HG02798 (cell line): ENCODE results near the gene LRMDA.
"Not testable (repeated sequence)": the region's sequence is repeated elsewhere in the genome, so short reads cannot be mapped to it uniquely, and the experiment has no call there.

ENCODE experiments used
- ATAC-seq: cut with Tn5 transposase; IDR thresholded peaks from one replicate; pipeline ENCODE4 v1.9.1; 2021; ENCODE audit warnings: mild to moderate bottlenecking; ENCODE audit not compliant: unreplicated experiment, poor library complexity

Gene LRMDA

DNA sequence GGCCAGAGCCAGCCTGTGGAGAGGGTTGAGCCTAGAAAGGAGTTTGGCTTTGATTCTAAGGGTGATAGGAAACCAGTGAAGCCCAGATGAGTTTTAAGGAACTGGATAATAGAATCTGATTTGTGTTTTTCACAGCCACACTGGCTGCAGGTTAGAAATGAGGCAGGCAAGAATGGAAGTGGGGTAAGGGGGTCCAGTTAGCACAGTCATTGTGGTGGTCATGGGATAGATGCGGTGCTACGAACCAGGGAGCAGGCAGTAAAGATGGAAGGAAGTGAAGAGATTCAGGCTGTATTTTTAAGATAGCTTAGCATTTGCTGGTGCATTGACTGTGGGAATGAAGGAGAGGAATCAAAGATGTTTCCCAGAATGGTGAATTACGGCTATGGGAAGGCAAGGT lies 322.2 kb downstream of the LRMDA start:
- ATAC-seq, result no peak

DNA sequence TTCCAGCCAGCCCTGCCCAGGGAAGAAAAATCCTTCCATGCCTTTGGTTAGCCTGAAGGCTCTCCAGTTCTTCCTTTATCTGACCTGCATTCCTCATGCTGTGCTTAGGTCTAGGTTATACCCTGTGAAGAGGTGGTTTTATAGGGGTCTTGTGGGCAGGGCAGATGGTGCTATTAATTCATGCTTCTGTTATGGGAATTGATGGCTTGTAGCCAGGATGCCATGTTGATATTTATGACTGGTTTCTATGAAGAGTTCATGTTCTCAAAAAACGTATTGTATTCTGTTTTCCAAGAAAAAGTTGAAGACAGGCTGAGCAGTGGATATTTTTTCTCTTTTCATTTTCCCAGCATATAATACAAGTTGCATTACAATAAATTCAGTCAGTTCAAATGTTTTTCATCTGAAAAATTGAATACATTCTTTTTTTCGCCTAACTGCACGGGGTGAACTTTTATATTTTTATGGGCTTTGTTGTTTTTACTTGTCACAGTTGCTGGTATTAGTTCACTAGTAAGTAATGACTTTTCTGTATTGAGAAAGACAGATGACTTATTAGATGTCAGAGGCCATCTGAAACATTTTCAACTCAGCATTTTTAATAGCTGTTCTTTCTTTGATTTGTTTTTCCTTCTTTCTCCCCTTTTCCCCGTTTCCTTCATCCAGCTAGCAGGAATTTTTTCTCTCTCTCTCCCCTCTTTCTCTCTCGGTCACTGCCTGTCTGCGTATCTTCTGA lies 322.8 kb downstream of the LRMDA start:
- ATAC-seq, result no peak

DNA sequence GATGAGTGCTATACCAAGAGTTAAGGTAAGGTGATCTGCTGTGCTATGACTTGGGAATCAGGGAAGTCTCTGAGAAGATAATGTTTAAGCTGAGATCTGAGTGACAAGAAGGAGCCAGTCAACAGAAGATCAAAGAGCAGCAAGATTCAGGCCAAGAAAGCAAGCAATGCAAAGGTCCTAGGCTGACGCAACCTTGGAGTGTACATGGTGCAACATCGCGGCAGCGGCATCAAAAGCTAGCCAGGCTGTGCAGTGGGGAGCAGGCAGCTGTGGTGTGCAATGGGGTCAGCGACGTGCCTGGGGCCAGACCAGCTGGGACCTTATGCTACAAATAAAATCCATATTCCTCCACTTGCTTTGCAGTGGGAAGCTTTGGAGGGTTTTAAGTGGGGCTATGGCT lies 324.1 kb downstream of the LRMDA start:
- ATAC-seq, result no peak

DNA sequence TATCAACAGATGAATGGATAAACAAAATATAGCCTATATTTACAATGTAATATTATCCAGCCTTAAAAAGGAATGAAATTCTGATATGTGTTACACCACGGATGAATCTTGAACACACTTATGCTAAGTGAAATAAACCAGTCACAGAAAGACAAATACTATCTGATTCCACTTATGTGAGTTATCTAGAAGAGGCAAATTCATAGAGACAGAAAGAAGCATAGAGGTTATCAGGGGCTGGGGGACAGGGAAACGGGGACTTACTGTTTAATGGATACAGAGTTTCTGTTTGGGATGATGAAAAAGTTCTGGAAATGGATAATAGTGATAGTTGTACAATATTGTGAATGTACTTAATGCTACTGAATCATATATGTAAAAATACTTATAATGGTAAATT lies 329.9 kb downstream of the LRMDA start:
- no peak for ATAC-seq

DNA sequence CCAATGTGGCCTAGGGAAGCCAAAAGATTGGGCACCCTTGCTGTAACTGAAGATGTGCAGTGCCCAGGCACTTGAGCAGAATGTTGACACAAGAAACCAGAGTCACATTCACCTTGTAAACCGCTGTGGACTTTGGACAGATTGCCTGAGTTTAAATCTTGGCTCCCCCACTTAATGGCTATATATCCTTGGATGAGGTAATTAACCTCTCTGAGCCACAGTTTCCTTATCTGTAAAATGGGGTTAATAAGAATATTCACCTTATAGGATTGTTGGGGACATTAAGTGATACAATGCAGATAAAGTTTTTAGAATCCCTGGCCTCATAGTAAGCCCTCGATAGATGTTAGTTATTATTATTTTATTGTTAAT lies 331.0 kb downstream of the LRMDA start:
- no peak for ATAC-seq

DNA sequence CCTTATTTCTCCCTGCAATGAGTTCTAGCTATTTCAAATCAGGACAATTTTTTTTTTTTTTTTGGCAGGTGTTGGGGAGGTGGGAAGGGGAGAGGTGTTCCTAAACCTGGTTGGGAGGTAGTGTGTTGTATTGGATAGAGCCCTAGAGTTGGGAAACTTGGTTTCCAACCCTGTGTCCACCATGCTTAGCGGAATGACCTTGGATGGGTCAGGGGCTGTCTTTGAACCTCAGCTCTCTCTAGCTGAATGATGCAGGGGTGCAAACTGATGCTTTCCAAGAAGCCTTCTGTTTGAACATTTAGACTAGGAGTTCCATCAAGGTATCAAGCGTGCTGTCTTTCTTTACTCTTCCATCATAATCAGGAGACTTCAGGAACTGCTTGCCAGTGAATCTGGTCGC lies 332.2 kb downstream of the LRMDA start:
- no peak for ATAC-seq

DNA sequence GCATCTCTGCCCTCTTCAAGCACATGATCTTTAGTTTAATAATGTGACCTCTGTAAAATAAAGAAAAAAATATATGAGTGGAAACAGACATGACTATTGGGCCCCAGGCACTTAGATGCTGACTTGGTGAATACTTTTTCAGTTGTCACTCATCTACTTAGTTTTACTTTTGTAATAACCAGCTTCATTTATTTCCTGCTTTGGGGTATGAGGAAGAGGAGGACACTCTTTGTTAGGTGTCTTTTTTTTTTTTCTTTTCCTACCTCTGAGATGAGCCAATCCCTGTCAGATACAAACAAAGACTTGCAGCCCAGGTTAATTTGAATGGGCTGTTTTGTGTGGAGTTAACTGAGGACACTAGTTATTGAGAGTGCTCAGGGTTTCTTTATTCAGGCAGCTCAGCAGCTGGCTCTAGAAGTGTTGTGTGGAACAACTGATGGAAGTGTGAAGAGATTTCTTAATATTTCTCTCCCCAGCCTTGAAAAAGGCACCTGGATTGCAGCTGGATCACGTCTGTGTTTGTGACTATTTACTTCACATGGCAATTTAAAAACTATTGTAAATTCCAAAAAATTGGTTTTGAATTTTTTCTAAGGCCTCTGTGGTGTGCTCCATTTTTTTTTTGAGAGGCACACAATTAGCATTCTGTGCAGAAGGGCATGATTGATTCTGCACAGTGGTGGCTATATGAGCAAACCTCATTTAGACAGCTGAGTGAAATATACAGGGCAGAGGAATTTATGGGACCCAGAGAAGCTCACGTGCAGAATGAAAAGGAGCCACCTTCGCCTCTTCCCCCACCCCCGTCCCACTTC lies 333.8 kb downstream of the LRMDA start:
- no peak for ATAC-seq

DNA sequence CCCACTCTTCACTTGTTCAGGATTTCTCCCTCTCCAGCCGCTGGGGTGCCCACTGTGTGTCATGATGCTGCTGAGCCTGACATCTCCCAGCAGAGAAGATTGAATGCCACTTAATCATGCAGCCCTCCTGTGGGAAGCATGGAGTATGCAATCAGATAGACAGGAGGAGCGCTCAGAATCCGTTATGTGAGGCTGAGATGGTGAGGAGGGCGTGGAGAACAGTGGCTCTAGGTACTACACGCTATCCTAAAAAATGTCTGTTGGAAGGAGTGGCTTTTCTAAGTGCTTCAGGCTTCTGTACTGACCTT lies 334.3 kb downstream of the LRMDA start:
- ATAC-seq, result no peak

DNA sequence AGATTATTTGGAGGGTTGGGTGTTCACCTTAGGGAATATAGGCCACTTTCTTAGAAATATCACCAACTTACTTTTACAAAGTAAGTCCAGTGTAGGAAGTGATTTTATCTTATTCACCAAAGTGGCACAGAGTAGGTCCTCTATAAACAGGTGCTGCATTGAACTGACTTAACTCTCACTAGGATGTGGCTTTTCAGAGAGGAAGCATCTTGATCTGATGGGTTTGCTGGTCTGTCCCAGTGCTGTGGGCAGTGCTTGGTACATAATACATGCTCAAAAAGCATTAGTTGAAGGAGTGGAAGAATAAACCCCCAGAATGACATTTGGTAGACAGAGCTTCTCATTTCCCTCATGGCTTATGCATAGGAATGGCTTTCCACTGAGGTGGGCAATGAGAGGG lies 334.7 kb downstream of the LRMDA start:
- no peak for ATAC-seq

DNA sequence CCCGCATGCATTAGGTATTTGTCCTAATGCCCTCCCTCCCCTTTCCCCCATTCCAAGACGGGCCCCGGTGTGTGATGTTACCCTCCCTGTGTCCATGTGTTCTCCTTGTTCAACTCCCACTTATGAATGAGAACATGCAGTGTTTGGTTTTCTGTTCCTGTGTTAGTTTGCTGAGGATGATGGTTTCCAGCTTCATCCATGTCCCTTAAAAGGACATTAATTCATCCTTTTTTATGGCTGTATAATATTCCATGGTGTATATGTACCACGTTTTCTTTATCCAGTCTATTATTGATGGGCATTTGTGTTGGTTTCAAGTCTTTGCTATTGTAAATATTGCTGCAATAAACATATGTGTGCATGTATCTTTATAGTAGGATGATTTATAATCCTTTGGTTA lies 335.3 kb downstream of the LRMDA start:
- not testable (repeated sequence) for ATAC-seq

DNA sequence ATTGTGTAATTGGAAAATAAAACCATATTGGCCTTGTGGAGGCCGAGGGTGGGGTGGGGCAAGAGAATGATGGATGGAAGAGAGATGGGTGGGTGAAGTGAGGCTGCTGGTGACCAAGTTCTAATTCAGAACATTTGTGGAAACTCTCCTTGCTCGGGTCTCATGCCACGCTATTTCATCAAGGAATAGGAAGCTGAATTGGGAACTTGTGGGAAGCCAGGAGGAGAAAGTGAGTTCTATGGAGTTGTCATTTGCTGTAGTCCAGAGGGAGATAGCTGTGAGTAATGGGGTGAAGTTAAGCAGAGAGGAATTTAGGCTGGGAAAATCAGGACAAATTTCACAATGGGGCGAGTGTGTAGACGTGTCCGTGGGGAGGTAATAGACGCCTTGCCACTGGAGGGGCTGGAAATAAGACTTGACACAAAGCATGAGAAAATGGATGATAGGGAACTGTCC lies 339.2 kb downstream of the LRMDA start:
- no peak for ATAC-seq

DNA sequence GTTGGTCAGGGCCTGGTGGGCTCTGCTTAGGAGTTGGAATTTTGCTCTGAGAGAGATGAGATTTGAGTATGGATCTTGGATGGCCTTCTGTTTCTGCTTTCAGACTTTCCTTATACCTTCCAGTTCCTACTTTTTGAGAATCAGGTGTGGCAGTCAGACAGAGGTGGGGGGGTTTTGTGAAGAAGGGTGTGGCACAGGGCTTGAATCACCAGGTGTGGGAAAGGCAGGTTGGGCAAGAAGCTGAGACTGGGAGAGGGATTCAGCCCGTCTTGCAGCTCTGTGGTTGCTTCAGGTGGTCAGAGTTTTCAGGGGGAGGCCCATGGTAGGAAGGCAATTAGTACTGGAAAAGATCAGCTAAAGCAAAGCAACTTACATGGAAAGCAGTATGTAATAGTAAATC lies 340.2 kb downstream of the LRMDA start:
- no peak for ATAC-seq

DNA sequence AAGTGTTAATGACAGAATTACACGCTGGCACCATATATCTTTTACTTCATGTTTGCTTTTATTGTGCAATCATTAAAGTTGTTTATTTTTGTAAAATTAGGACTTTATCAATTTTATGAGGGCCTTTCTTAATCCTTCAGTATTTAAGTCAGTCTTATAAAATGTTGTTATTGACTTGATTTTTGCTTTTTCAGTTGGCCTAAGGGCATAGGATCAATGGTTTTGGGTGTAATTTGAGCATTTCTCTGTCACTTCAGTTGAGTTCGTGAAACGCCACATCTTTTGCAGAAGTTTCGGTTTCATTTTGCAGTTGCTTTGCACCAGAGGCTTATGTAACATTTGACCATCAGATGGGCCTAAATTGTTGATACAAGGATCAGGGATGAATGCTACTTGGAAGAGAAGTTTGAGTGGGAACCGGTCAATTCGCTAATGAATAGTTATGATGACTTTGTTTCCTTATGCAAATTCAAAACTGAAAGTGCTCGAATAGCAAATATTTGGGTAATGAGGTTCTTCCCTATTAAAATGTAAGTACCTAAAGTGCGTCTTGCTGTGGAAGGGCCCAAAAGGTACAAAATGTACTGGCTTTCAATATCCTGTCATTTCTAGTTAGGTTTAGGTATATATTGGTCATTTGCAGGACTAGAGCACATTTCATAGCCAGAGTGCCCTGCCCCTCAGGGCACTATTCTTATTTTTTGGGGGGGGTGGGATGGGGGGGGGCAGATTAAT lies 340.9 kb downstream of the LRMDA start:
- peak; percentile 56 for ATAC-seq

DNA sequence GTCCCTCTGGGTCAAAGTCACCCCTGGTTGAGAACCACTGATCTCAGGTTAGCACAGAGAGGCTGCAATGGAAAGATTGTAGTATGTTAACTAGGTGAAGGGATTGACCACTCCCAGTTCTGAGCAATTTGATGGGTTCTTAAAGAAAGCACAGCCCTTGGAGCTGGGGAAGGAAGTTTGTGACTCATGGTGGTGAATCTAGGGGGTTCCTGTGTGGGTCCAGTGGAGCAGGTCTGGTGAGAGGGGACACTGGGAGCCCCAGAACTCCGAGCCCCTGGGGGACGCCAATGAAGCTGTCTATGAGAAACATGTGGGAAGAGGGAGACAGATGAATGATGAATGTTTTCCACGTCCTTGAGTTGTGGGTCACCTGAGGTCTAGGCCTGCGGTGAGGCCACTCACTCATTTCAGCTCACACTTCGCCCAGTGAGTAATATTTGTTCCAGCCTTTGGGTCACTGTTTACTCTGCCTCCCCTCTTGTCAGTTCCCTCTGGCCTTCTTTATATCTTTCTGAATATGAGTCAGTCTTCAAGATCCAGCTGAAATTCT lies 341.9 kb downstream of the LRMDA start:
- ATAC-seq, result peak; percentile 43

DNA sequence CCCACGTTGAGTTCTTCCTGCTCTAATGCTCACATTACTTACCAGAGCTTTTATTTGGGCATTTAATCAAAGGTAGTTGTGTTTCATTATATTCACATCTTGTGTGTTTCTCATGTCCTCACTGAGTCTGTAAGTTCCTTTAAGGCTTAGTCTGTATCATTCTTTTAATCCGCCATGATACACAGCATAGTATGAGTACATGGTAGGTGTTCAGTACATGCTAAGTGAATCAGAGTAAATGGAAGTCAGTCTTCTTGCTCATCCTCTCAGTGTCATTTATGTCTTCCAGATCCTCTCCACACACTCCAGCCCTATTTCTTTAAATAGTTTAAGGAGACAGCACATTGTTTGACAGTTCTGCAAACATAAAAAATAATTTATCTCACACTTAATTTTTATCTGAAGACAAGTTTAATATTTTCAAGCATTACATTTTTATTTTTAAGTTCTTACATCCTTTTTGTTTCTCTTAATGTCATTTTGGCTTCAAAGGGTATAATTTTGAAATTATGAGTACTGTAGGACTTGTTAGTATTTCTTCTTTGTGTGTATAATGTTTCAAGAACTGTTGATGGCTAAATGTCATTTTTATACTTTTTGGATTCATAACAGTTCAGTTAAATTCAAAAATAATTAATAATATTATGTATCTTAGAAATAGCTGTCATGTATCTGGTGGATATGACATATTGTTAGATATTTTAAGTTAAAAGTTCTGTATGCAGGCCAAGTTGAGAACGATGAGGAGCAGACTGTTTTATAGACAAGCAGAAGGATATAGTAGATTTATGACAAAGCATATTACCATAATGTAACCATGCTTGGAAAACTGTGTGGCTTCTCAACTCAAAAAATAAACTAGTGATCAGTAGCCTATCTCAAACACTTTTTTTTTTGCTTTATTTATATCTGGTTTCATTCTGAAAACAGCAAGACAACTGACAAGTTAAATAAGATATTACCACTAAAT lies 342.7 kb downstream of the LRMDA start:
- no peak for ATAC-seq

DNA sequence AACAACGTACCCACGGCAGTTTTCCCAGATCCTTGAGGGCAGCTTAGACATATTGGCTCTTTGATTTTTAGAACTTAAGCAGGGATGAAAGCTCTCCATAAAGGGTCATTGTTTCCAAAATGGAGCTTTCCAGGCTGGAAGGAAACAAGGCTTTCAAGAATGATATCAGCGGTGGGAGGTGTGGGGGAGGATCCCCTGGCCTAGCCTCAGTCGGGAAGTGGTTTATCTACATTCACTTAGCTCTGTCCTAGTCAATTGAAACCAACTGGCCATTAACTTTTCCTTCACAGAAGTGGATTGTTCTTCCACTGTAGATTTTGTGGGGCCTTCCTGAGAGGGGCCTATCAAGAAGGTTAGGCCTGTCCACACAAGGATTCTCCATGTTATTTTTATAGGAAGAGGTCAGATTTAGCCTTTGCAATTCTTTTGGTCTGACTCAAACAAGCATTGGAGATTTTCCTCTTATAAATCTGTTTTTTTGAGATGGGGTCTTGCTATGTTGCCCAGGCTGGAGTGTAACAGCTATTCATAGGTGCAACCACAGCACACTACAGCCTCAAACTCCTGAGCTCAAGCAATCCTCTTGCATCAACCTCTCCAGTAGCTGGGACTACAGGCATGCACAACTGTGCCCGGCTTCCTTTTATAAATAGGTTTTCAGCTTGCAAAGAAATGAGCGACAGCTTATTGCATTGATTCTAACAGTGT lies 343.5 kb downstream of the LRMDA start:
- no peak for ATAC-seq

DNA sequence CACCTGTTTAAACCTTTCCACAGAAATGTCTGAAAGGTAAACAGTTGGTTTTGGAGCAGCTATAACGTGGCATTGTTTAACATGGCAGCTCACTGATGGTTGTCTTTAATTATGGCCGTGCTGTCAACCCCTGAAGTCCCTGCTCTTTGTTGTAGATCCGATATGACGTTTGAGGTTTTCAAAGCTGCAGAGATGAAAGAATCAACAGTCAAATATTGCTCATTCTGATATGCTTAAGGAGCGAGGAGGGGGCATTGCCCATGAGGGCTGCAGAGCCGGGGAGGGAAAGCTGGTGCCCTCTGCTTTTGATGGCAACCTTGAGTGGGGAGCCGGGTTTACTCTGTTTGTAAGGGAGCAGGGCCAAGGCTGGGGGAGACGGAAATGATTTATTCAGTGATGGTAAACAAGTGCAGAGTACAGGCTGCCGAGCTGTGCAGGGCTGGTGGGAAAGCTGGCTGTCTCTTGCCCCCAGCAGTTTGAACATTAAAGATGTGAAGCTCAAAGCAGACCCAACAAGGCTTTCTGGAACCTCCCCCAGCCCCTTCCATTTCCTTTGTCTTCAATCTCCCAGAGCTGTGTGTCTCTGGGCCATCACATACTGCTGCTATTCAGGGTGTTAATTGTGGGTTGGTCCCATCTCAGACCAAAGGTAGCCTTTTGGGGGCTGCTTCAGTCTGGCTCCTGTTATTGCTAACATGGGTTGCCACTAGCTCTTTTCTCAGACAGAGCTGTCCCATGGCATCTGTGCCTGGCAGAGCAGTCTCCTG lies 345.5 kb downstream of the LRMDA start:
- ATAC-seq, result no peak

DNA sequence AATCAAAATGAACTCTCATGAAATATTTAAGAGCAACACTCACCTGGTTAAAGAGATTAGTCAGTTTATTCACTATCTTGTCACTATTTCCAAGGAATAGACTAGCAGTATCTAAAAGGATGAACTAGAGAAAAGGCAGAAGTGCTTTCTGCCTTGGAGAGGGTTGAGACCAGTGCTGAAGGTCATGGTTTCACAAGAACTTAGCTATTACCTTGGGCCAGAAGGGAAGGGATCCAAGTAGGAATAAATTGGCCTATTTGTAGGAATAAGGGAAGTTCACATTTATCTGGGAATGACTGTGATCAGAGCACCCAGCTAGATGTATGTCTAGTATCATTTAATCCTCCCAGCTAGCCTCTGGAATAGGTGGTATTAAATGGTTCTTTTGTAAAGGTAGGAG lies 347.2 kb downstream of the LRMDA start:
- no peak for ATAC-seq

DNA sequence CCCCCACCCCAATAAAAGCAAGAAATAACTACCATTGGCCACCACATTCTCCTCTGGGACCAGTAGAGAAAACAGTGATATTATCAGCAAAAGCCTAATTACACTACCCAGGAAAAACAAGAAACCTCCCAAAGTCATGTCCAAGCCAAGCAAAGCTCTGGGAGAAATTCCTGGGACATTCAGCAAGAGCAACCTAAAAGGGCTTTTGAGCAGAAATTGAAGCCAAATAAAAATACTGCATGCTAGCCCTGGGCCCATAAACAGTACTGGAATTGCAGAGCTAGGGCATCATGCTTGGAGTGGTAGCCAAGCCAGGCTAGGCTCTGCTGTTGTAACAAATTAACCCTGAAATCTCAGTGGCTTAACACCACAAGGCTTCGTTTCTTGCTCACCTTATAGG lies 347.9 kb downstream of the LRMDA start:
- ATAC-seq, result no peak
